ENCODE results near the gene ARMH4. TPM values are rescaled to one million over a fixed set of nuclear protein-coding genes. Genes with fewer than 3 reads are reported as not detected.

The ARMH4 gene
- polyA plus RNA-seq, 3 donors, result 66.2 to 72.1 (median 71.9) TPM

GRCh38 chr14:58118097-58118815, 33.8 kb downstream of the ARMH4 start:
- DNase-seq (ENCODE audit: extremely low read depth in 1 of 11, low read depth in 9 of 11, low spot score in 4 of 11), result no peak

DNA sequence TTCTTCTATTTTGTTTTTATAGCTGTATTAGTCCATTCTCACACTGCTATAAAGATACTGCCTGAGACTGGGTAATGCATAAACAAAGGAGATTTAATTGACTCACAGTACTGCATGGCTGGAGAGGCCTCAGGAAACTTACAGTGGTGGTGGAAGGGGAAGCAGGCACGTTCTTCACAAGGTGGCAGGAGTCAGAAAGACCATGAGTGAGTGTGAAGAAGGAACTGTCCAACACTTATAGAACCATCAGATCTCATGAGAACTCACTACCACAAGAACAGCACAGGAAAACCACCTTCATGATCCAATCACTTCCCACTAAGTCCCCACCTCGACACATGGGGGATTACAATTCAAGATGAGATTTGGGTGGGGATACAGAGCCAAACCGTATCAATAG, 42.3 kb downstream of the ARMH4 start:
- no peak for DNase-seq (ENCODE audit: extremely low read depth in 1 of 11, low read depth in 9 of 11, low spot score in 4 of 11)

GRCh38 chr14:58108717-58109116, 43.3 kb downstream of the ARMH4 start:
- no peak for DNase-seq (ENCODE audit: extremely low read depth in 1 of 11, low read depth in 9 of 11, low spot score in 4 of 11)

- peak in 10 of 11 donors; percentile 22 to 57 (median 37) for DNase-seq (ENCODE audit: extremely low read depth in 1 of 11, low read depth in 9 of 11, low spot score in 4 of 11)
These were observed 44.0 kb downstream of the ARMH4 start for GRCh38 chr14:58107947-58108552.

DNA sequence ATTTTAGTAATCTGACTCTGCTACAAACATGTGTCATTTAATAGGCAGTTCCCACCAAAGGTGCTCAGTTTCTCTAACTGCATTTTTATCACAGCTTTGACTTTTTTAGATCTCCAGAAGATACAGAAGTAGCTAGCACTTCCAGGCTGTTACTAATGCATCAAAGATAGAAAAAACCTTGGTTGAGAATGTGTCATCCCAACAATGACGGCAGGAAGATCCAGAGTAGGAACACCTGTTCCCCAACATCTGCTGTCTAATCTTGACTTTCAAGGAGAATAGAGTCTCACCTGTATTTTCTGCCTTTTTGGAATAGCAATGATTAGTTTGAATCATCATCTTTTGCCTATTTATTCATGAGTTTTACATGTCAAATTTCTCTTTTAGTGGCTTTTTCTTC, 45.0 kb downstream of the ARMH4 start:
- no peak for DNase-seq (ENCODE audit: extremely low read depth in 1 of 11, low read depth in 9 of 11, low spot score in 4 of 11)

DNA sequence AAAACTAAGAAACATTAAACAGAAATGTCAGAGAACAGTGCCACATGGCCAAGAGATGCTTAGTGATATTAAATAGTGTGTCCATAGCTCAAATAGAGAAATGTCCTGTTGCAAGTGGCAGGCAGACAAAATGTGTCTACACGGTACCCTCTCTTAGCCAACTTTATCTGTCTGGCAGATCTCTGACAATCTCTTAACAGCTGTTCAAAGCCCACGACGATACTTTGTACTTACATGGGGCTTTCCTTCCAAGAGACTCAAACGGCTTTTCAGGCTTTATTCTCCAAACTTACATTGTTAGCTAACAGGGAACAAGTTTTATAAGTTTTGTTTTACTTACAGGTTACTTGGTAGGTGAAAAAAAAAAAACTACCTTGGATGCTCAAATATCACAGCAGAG, 45.6 kb downstream of the ARMH4 start:
- no peak for DNase-seq (ENCODE audit: extremely low read depth in 1 of 11, low read depth in 9 of 11, low spot score in 4 of 11)

- peak in 9 of 11 donors; percentile 3 to 26 (median 11) for DNase-seq (ENCODE audit: extremely low read depth in 1 of 11, low read depth in 9 of 11, low spot score in 4 of 11)
These were observed 47.2 kb downstream of the ARMH4 start for GRCh38 chr14:58104808-58105207.

GRCh38 chr14:58100735-58101368, 51.2 kb downstream of the ARMH4 start:
- no peak for DNase-seq (ENCODE audit: extremely low read depth in 1 of 11, low read depth in 9 of 11, low spot score in 4 of 11)

DNA sequence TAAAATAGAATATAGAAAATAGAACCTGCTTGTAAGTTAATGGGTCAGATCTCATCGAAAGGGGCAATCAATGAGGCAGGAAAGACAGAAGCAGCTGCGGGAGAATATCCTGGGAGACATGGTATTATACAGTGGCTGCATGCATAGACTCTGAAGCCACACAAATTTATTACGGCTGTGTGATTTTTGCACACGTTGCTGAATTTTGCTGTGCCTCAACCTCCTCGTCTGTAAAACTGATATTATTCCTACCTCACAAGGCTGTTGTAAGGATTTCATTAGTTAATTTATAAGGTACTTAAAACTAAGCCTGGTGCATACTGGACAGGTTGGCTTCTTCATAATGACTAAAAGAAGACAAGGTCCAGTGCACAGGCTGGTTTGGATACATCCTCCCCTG, 52.3 kb downstream of the ARMH4 start:
- DNase-seq (ENCODE audit: extremely low read depth in 1 of 11, low read depth in 9 of 11, low spot score in 4 of 11), result no peak

- DNase-seq (ENCODE audit: extremely low read depth in 1 of 11, low read depth in 9 of 11, low spot score in 4 of 11), result no peak
These were observed 53.5 kb downstream of the ARMH4 start for GRCh38 chr14:58098507-58098906.

- DNase-seq (ENCODE audit: extremely low read depth in 1 of 11, low read depth in 9 of 11, low spot score in 4 of 11), result no peak
These were observed 55.3 kb downstream of the ARMH4 start for GRCh38 chr14:58096731-58097130.

DNA sequence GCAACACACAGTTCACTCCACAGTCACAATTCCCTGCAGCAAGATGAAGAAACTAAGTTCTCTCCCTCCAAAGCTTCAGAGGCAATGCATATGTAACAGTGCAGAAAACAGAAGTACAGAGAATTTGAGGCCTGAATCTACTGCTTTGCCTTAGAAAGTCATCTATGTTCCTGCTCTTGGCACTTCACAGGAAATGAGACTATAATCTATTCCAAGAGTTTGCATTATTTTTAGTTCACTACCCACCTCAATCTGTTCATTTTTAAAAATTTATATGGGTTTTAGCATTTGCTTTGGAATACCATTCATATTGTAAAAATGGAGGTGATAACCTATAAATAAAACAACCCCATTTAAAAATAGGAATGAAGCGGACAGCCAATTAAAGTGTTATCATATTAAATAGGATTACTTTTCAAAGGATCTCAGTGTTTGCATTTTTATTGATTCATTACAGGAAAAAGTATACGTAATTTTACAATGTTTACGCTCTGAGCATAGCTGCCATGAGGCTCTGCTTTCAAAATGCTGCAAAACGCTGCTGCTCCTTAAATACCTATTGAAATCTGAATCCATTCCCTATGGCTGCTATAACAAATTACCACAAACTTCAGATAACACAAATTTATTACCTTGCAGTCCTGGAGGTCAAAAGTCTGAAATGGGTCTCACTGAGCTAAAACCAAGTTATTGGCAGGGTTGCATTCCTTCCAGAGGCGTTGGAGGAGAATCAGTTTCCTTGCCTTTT, 60.0 kb downstream of the ARMH4 start:
- DNase-seq (ENCODE audit: extremely low read depth in 1 of 11, low read depth in 9 of 11, low spot score in 4 of 11), result no peak

GRCh38 chr14:58089612-58090011, 62.4 kb downstream of the ARMH4 start:
- DNase-seq (ENCODE audit: extremely low read depth in 1 of 11, low read depth in 9 of 11, low spot score in 4 of 11), result no peak

DNA sequence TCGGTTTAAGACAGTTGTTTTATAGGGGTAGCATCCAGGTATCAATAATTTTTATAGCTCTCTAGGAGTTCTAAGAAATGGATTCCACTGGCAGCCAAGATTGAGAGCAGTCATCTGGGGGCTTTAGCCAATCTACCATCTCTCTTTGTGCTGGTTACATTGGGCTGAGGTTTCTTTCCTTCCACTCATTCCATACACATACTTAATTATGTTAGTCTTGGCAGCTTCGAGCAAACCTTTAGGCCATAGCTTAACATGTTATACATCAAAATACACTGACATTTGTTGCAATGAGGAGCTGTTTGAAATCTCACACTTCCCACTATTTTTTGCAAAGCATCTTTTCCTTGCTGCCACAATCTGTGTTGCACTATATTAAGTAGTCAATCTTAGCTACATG, 63.1 kb downstream of the ARMH4 start:
- no peak for DNase-seq (ENCODE audit: extremely low read depth in 1 of 11, low read depth in 9 of 11, low spot score in 4 of 11)

DNA sequence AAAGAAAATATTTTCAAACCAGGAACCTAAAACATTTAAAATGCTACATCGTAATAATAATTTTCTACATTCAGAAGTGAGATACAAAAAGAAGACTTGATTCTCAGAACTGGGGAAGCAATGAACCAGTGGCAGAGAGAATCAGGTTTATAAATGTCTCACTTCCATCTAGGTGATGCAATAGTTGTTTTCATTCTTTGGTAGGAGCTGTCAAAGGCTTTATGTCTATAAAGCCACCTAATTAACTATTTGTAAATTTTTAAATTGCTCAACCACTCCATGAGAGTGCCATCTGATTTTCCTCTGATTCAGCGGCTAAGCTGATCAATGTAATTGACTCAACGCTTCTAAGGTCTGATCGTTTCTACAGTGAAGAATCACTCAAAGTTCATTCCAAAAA, 66.1 kb downstream of the ARMH4 start:
- DNase-seq (ENCODE audit: extremely low read depth in 1 of 11, low read depth in 9 of 11, low spot score in 4 of 11), result no peak

DNA sequence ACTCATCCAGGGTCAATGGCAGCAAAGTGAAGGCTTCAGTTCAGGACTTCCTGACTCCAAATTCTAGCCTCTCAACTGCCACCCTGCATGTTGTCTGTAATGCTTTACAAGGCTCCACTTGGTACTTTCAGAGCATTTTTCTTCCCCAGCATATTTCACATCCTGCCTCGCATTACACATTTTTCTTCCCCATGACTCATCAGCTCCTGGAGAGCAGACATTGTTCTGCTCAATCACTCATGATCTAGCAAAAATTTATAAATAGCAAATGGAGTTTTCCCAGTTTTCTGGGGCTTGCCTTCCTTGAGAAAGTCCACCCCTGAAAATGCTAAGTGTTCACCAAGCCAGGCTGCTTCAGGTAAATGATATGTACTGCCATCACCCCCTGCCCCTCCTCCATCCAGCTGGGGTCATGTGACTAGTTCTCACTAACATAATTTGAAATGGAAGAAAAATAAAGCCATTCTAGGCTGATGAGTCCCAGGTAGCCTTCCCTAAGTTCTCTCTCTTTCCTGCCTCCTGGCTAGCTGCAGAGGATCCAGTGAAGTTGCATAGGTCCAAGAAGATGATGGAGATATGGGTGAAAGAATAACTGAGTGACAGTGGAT, 69.4 kb downstream of the ARMH4 start:
- DNase-seq (ENCODE audit: extremely low read depth in 1 of 11, low read depth in 9 of 11, low spot score in 4 of 11), result no peak

- DNase-seq (ENCODE audit: extremely low read depth in 1 of 11, low read depth in 9 of 11, low spot score in 4 of 11), result no peak
These were observed 70.0 kb downstream of the ARMH4 start for GRCh38 chr14:58082011-58082410.

DNA sequence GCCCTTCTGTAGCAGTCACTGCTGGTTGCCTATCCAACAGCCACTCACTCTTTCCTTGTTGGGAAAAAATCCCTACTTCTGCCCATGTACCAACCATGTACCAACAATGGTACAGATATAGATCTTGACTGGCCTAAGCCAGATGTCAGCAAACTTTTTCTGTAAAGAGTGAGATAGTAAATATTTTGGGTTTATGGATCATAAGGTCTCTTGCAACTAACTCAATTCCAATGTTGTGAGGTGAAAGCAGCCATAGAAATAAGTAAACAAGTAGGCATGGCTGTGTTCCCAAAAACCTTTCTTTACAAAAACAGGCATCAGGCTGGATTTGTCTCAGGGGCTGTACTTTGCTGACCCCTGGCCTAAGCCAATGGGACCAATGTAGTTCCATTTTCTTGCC, 73.5 kb downstream of the ARMH4 start:
- no peak for DNase-seq (ENCODE audit: extremely low read depth in 1 of 11, low read depth in 9 of 11, low spot score in 4 of 11)

DNA sequence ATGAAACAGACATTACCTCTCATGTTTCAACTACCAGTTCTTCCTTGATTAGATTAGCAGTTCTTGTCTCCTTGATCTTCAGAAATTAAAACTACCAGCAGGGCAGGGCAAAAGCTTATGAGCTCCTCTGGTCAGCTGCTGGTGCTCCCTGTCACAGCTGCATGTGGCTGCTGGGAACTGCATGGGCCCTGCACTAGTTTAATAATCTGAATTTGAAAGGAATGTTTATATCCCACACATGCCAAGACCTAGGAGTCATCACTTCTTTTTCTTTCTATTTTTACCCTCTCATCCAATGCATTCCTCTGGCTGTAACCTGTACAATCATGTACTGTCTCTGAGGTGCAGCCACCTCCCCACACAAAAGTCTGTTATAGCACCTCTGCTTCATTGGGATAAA, 73.9 kb downstream of the ARMH4 start:
- DNase-seq (ENCODE audit: extremely low read depth in 1 of 11, low read depth in 9 of 11, low spot score in 4 of 11), result peak in 1 of 11 donors; percentile 11

All from renal cortex interstitium (tissue), 11 donors.